Subcutaneous adipose tissue (tissue), 4 donors: ENCODE data around the gene ORM2. TPM values are rescaled to one million over a fixed set of nuclear protein-coding genes. Genes with fewer than 3 reads are reported as not detected.

ENCODE experiments used
- CTCF ChIP-seq: fragments of 450-650 bp; IDR thresholded peaks from one replicate; pipeline ENCODE4 v1.5.1; 2016; ENCODE audit warnings: low read depth, mild to moderate bottlenecking, control low read depth, antibody characterized with exemption, moderate library complexity
- total RNA-seq, 4 donors: library from RNA; depleted of rRNA; stranded (reverse); fragments of >200 nt; gene quantifications; one replicate each; pipeline ENCODE4 v1.1.0, GENCODE V29; 2016

The ORM2 gene
- total RNA-seq, 4 donors from 2014 or later, result 2.4 TPM; not detected in 3

- TF ChIP-seq CTCF, result no peak
Observed at GRCh38 chr9:114303977-114304376, 25.7 kb upstream of the ORM2 start.

GRCh38 chr9:114304416-114305188, 25.1 kb upstream of the ORM2 start:
- TF ChIP-seq CTCF, result no peak

- no peak for TF ChIP-seq CTCF
Observed at GRCh38 chr9:114307899-114308267, 21.8 kb upstream of the ORM2 start.

GRCh38 chr9:114308361-114308950, 21.2 kb upstream of the ORM2 start:
- TF ChIP-seq CTCF, result no peak

GRCh38 chr9:114309096-114309495, 20.6 kb upstream of the ORM2 start:
- no peak for TF ChIP-seq CTCF

GRCh38 chr9:114310471-114311450, 18.9 kb upstream of the ORM2 start:
- no peak for TF ChIP-seq CTCF
